Fibroblast of lung (primary cell): Measurements from ENCODE around the gene MIOX.

Source experiments
- CTCF ChIP-seq, 2 donors: IDR thresholded peaks in 1 of 2; conservative IDR thresholded peaks in 1 of 2; 1 replicate in 1 of 2; 2 replicates in 1 of 2; pipeline ENCODE4 v1.5.1; 2011 to 2012; ENCODE audit warnings: low read length in 2 of 2, control low read depth in 1 of 2, inconsistent platforms in 1 of 2, low read depth in 1 of 2, mild to moderate bottlenecking in 1 of 2
- EZH2 ChIP-seq: IDR thresholded peaks from 2 replicates; pipeline ENCODE4 v1.5.1; 2012; ENCODE audit warnings: low read length, control low read depth, mild to moderate bottlenecking; ENCODE audit errors: missing control alignments

DNA sequence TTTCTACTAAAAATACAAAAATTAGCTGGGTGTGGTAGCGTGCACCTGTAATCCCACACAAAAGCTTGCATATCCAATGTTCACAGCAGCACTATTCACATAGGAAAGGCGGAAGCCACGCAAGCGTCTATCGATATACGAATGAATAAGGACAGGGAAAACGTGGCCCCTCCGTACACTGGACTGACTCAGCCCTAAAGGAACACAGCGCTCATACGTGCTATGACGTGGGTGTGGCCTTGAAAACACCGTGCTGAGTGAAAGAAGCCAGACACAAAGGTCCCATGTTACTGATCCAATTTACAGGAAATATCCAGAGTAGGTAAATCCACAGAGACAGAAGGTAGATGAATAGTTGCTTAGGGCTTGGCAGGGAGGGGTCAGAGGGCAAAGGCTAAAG, 13.8 kb downstream of the MIOX start:
- TF ChIP-seq EZH2 (no peak), CTCF (conservative IDR thresholded peaks at IDR 0.05 in 1 of 2, IDR thresholded peaks at IDR 0.05 in 1 of 2; ENCODE audit: low read depth in 1 of 2, low read length in 2 of 2) (no peak)
